Neural cell (in vitro differentiated cells): ENCODE data around the gene COL5A1. TPM values are rescaled to one million over a fixed set of nuclear protein-coding genes. Genes with fewer than 3 reads are reported as not detected.

Experiments used
- H2AFZ ChIP-seq: fragments of 200-600, 300-800 bp; sonication (generic), shearing (Covaris generic); 2 replicates; pipeline ENCODE4 v1.6.0; 2014; ENCODE audit warnings: low read depth, mild to moderate bottlenecking, antibody characterized with exemption, low read length, moderate library complexity
- H3F3A ChIP-seq: fragments of 200-600 bp; shearing (Covaris generic); 2 replicates; pipeline ENCODE4 v1.6.1; 2016; ENCODE audit warnings: mild to moderate bottlenecking, moderate library complexity, mixed read lengths, antibody characterized with exemption, low read length; ENCODE audit not compliant: insufficient read depth, poor library complexity, severe bottlenecking
- H3K27ac ChIP-seq: fragments of 200-600, 300-800 bp; sonication (generic), shearing (Covaris generic); 2 replicates; pipeline ENCODE4 v1.5.1; 2014; ENCODE audit warnings: mild to moderate bottlenecking, low read length, moderate library complexity
- H3K27me3 ChIP-seq: fragments of 300-800, 200-600 bp; sonication (generic), shearing (Covaris generic); 2 replicates; pipeline ENCODE4 v1.6.0; 2014; ENCODE audit warnings: mild to moderate bottlenecking, low read depth, low read length, moderate library complexity; ENCODE audit not compliant: insufficient read depth
- H3K36me3 ChIP-seq: fragments of 300-800, 200-600 bp; sonication (generic), shearing (Covaris generic); 2 replicates; pipeline ENCODE4 v1.5.1; 2014; ENCODE audit warnings: mild to moderate bottlenecking, antibody characterized with exemption, low read length, moderate library complexity; ENCODE audit not compliant: insufficient read depth
- H3K4me2 ChIP-seq: fragments of 300-800, 200-600 bp; sonication (generic), shearing (Covaris generic); 2 replicates; pipeline ENCODE4 v1.6.0; 2014; ENCODE audit warnings: mild to moderate bottlenecking, low read length
- H3K4me3 ChIP-seq: fragments of 300-800, 200-600 bp; sonication (generic), shearing (Covaris generic); 2 replicates; pipeline ENCODE4 v1.5.1; 2014; ENCODE audit warnings: mild to moderate bottlenecking, low read length, moderate library complexity
- H3K79me2 ChIP-seq: fragments of 200-600 bp; shearing (Covaris generic); replicated peaks from 2 replicates; pipeline ENCODE4 v1.6.0; 2014; ENCODE audit warnings: mild to moderate bottlenecking, low read length, moderate library complexity; ENCODE audit not compliant: insufficient read depth
- H3K9ac ChIP-seq: fragments of 300-800, 200-600 bp; sonication (generic), shearing (Covaris generic); 2 replicates; pipeline ENCODE4 v1.6.1; 2016; ENCODE audit warnings: mild to moderate bottlenecking, low read length, mixed read lengths
- H3K9me2 ChIP-seq: fragments of 200-600 bp; shearing (Covaris generic); 2 replicates; pipeline ENCODE4 v1.6.1; 2016; ENCODE audit warnings: mild to moderate bottlenecking, low read length, mixed read lengths; ENCODE audit not compliant: insufficient read depth
- H3K9me3 ChIP-seq: fragments of 200-600, 300-800 bp; sonication (generic), shearing (Covaris generic); 2 replicates; pipeline ENCODE4 v1.6.1; 2016; ENCODE audit warnings: mild to moderate bottlenecking, mixed run types, low read length, moderate library complexity, mixed read lengths
- H4K20me1 ChIP-seq: fragments of 200-600 bp; shearing (Covaris generic); 2 replicates; pipeline ENCODE4 v1.6.1; 2016; ENCODE audit warnings: mild to moderate bottlenecking, mixed run types; ENCODE audit not compliant: insufficient read depth
- CTCF ChIP-seq: fragments of 450-650 bp; IDR thresholded peaks from 2 replicates; pipeline ENCODE4 v1.5.1; 2014; ENCODE audit warnings: antibody characterized with exemption, mild to moderate bottlenecking, moderate library complexity; ENCODE audit not compliant: poor library complexity, severe bottlenecking
- EP300 ChIP-seq: fragments of 450-650 bp; conservative IDR thresholded peaks from 2 replicates; pipeline ENCODE4 v1.6.1; 2014; ENCODE audit warnings: antibody characterized with exemption, mild to moderate bottlenecking, moderate library complexity; ENCODE audit not compliant: poor library complexity, severe bottlenecking
- EZH2 ChIP-seq: fragments of 200-600, 300-800 bp; shearing (Covaris generic), sonication (generic); IDR thresholded peaks from 2 replicates; pipeline ENCODE4 v1.6.1; 2014; ENCODE audit warnings: antibody characterized with exemption, low read length, borderline replicate concordance, mild to moderate bottlenecking; ENCODE audit not compliant: insufficient read depth, poor library complexity, severe bottlenecking
- MXI1 ChIP-seq: fragments of 450-650 bp; conservative IDR thresholded peaks from 2 replicates; pipeline ENCODE4 v1.6.1; 2014; ENCODE audit warnings: antibody characterized with exemption, mild to moderate bottlenecking; ENCODE audit not compliant: poor library complexity, severe bottlenecking
- POLR2AphosphoS5 ChIP-seq: IDR thresholded peaks from 2 replicates; pipeline ENCODE4 v1.6.1; 2012
- RAD21 ChIP-seq: fragments of 450-650 bp; conservative IDR thresholded peaks from 2 replicates; pipeline ENCODE4 v1.6.1; 2014; ENCODE audit warnings: antibody characterized with exemption, mild to moderate bottlenecking, moderate library complexity
- REST ChIP-seq: IDR thresholded peaks from 2 replicates; pipeline ENCODE4 v1.6.1; 2012; ENCODE audit warnings: borderline replicate concordance
- SMC3 ChIP-seq: fragments of 450-650 bp; conservative IDR thresholded peaks from 2 replicates; pipeline ENCODE4 v1.6.1; 2014; ENCODE audit warnings: antibody characterized with exemption, mild to moderate bottlenecking, moderate library complexity; ENCODE audit not compliant: poor library complexity
- TAF1 ChIP-seq: IDR thresholded peaks from 2 replicates; pipeline ENCODE4 v1.6.1; 2012; ENCODE audit warnings: low read depth
- polyA plus RNA-seq: library from polyadenylated mRNA; depleted of rRNA; stranded (reverse); fragments of >200 nt; gene quantifications from 2 replicates; pipeline ENCODE4 v1.2.3, GENCODE V29; 2014

COL5A1 gene
- polyA plus RNA-seq, 1 donor from 2014 or later: not detected

GRCh38 chr9:134890155-134890495, 248.5 kb downstream of the COL5A1 start:
- H3K79me2 ChIP-seq: no peaks in the 10 kb centered on the region
- no peaks in the 10 kb centered on the region for H3K27me3 ChIP-seq
- no peak overlapping the region for H3K4me2 ChIP-seq
- no peak overlapping the region for H2AFZ ChIP-seq
- H4K20me1 ChIP-seq: no peaks in the 10 kb centered on the region
- no peak overlapping the region for H3K9ac ChIP-seq
- no peak overlapping the region for H3K27ac ChIP-seq
- no peaks in the 10 kb centered on the region for H3F3A ChIP-seq
- no peak for TF ChIP-seq RAD21
- TF ChIP-seq CTCF: no peak
- no peak for TF ChIP-seq EZH2
- no peak for TF ChIP-seq POLR2AphosphoS5
- no peak for TF ChIP-seq EP300
- no peak for TF ChIP-seq SMC3
- no peak for TF ChIP-seq TAF1
- TF ChIP-seq REST: no peak
- TF ChIP-seq MXI1: no peak
- H3K4me3 ChIP-seq: no peak overlapping the region
- no peaks in the 10 kb centered on the region for H3K9me2 ChIP-seq
- no peaks in the 10 kb centered on the region for H3K9me3 ChIP-seq
- no peaks in the 10 kb centered on the region for H3K36me3 ChIP-seq

GRCh38 chr9:134891053-134891452, 249.4 kb downstream of the COL5A1 start:
- no peaks in the 10 kb centered on the region for H3K79me2 ChIP-seq
- no peaks in the 10 kb centered on the region for H3K9me3 ChIP-seq
- H3K27me3 ChIP-seq: no peaks in the 10 kb centered on the region
- no peaks in the 10 kb centered on the region for H3F3A ChIP-seq
- H3K9me2 ChIP-seq: no peaks in the 10 kb centered on the region
- no peak overlapping the region for H2AFZ ChIP-seq
- no peak for TF ChIP-seq TAF1
- TF ChIP-seq MXI1: no peak
- TF ChIP-seq CTCF: no peak
- no peak for TF ChIP-seq EP300
- TF ChIP-seq POLR2AphosphoS5: no peak
- no peak for TF ChIP-seq SMC3
- TF ChIP-seq REST: no peak
- TF ChIP-seq EZH2: no peak
- no peak for TF ChIP-seq RAD21
- no peak overlapping the region for H3K4me3 ChIP-seq
- no peak overlapping the region for H3K4me2 ChIP-seq
- no peaks in the 10 kb centered on the region for H3K36me3 ChIP-seq
- no peaks in the 10 kb centered on the region for H4K20me1 ChIP-seq
- no peak overlapping the region for H3K27ac ChIP-seq
- no peak overlapping the region for H3K9ac ChIP-seq
